Frontal cortex (tissue), 4 donors: ENCODE measurements around the gene NEK10. TPM values are rescaled to one million over a fixed set of nuclear protein-coding genes. Genes with fewer than 3 reads are reported as not detected.

Experiments used
- DNase-seq, 2 donors: peaks; one replicate each; pipeline ENCODE4 v3.0.0; 2012; ENCODE audit warnings: low spot score in 2 of 2
- FAIRE-seq: peaks from 2 replicates; lab custom pipeline; 2012; peaks lifted over from hg19 to GRCh38; lab: Jason Lieb, UNC
- total RNA-seq: library from RNA; depleted of rRNA; stranded (reverse); fragments of >200 nt; gene quantifications from one replicate; pipeline ENCODE4 v1.2.3, GENCODE V29; 2014
- donor health status: control.
- donor health status: control.
- donor health status: control.

The NEK10 gene
- total RNA-seq, 1 donor from 2014 or later: 28.1 TPM

DNA sequence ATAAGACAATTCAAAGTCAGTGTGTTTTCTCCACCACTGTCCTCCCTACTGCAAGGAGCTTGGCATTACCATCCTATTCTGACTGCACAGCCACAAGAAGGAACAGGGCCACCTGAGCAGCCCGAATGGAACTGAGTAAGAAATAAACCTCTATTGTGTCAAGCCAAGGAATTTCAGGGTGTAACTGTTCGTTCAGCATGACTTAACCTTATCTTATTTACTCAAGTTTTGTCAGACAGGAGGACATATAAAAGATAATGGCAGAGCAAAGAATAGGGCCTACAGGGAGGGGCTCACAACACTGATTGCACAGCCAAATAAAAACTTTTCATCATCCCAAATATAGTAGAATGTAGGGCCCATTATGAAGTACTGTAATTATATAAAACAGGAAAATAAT lies 236.1 kb downstream of the NEK10 start:
- DNase-seq (no peak), FAIRE-seq (no peak)

DNA sequence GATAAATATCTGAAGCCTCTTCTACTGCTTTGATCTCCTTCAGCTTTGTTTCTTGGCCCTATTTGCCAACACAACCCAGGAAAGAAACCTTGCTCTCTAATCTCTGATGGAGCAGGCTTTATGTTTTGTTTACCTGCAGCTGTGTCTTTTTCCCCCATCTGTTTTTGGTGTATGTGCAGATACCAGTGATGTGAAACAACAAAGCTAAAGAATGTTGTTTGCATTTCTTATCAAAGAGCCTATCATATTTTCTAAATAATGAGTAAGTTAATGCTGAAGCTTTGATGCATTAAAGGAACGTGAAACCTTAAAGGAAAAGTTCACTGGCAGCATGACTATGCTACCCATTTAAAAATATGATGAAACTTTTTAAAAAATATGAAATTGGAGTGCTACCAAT lies 238.4 kb downstream of the NEK10 start:
- FAIRE-seq (no peak), DNase-seq (no peak)

DNA sequence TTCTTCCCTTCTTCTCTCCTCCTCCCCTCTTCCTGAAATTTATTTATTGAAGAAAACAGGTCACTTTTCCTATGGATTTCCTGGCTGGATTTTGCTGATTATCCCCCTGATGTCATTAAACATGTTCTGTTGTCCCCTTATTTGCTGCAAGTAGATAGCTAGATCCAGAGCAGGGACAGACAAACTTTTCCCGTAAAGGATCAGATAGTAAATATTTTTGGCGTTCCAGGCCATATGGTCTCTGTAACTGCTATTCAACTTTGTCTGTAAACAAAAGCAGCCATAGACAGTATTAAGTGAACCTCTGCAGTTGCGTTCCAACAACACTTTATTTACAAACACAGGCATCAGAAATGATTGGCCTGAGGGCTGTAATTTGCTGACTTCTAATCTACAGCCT lies 241.3 kb downstream of the NEK10 start:
- DNase-seq (no peak), FAIRE-seq (no peak)

DNA sequence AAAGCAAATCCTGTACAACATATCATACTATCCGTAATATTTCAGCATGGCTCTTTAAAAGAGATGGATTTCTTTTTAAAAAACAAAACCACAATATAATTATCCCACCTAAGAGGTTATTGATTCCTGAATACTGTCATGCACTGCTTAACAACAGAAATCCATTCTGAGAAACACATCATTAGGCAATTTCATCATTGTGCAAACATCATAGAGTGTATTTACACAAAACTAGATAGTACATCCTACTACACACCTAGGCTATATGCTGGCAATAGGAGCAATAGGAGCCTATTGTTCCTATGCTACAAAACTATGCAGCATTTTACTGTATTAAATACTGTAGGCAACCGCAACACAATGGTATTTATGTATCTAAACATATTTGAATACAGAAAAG lies 242.0 kb downstream of the NEK10 start:
- no peak for FAIRE-seq
- DNase-seq: no peak

DNA sequence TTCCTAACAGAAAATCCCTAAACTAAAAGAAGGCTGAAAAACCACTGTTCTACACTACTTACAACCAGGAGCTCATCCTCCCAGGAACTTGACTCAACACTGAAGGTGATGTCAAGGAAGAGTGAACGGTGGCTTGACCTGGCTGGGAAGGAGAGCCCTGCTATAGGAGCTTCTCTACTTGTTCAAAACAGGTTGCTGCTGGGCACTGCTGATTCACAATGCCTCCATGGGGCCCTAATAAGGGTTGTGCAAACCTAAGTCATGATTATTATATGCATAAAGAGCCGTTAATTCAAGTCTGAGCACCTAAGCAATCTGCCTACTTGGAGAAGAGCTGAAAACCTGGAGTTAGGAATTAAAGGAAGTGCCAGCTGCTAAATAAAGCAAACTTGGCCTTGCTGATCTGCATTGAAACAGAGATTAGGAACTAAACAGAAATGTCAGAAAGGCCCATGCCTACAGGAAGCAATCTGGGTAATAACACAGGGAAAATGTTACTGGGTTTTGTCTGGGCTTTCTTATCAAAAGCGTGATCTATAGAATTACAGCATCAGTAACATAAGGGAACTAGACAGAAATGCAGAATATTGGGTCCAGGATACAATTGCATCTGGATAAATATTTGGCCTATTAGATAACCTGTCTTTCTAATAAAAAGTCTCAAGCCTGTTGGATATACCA lies 243.2 kb downstream of the NEK10 start:
- DNase-seq (no peak), FAIRE-seq (no peak)

DNA sequence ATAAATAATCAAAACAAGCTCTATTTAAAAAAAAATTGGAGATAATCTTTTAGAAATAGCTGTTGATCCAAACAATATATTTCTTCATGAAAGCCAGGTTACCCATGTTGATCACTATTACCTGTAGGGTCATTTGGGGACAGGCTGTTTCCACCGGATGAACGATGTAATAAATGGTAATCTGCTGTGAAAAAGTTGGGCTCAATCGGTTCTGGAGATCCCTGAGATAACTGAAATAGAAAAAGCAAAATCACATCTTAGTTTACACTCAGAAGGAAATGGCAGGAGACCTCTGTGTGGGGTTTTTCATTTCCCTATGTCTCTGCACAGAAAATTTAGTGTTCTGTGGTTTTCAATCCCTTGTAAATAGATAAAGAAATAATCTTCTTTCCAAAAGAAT lies 249.5 kb downstream of the NEK10 start:
- FAIRE-seq: no peak
- no peak for DNase-seq

DNA sequence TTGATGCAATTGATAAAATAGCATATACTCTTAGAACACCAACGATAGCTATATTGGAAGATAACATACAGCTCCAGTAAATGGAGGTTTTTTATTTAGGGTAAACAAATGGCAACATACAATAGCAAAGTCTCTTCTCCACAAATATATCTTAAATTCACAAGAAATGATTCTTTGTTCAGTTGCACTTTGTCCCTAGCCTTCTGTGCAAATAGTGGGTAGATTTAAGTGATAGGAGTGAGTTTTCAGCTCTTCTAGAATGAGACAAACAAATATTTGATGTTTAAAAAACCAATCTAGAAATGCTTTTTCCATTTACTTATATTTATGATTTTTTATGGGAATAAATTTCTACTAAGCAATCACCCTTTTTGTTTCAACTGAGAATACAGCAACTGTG lies 253.8 kb downstream of the NEK10 start:
- no peak for FAIRE-seq
- DNase-seq: no peak

DNA sequence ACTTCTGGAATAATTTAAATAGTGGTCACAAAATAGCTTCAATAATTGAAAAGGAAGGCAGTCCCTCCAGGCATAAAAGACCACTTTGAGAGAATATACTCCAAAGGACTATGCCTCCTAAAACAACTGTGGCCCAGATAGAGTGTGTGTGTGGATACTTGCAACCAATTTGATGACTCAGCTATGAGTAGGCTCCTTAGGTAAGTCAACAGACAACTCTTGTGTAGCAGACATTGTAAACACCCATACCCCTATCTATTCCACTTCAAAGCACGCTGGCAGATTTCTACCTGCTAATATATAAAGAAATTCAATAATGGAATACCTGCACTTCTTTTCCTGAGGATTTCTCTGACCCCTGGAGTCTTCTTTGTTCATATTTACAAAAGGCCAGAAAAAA lies 254.5 kb downstream of the NEK10 start:
- FAIRE-seq: no peak
- DNase-seq: no peak

DNA sequence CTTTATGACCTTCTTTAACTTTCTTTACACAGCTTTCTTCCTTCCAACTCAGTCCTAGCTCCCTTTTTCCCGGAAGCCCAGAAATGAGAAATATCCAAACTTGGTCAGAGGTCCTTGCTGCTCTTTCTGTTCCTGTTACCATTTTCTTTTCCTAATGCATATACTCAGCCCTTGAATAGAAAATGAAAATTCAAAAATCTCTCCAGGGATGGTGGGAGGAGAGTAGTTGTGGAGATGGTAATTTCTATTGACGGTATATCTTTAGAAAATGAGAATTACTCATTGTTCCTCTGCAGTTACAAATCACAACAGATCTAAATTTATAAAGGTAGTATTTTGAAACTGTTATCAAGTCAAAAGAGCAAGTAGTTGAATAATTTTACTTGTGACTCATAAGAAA lies 255.1 kb downstream of the NEK10 start:
- FAIRE-seq: no peak
- no peak for DNase-seq

DNA sequence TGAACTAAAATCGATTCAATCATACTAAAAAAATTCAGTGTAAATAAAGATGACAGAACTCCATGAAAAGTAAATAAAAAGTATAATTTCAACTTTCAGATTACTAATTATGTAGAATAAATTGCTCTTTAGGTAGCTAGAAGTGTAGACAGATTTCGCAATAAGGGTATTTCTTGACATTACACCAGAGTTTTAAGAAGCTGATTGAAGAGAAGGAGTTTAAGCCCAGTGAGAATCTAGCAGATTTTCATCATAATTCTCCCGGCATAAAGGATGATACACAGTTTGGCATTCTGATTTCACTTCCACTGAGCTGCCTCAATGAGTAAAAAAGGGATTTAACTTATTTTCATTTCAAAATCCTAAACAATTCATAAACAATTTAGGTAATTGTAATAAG lies 259.2 kb downstream of the NEK10 start:
- no peak for FAIRE-seq

DNA sequence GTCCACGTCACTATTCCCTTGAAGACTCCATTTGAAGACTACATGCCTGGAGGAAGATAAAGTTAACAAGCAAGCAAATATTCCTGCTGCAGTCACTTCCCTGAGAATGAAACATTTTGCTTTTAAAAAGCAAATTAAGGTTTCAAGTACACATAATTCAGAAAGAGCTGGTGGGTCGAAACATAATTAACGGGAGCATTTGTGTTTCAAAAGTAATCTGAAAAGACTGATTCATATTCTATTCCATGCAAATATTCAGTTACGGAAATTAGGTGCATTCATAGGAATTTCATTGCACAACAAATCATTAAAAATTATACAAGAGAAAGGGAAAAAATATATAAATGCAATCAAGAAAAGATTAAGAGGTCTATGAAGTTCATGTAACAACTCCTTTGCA lies 260.9 kb downstream of the NEK10 start:
- FAIRE-seq: no peak
- no peak for DNase-seq

More for the DNA sequence above, 259.2 kb downstream of the NEK10 start:
- no peak for DNase-seq

DNA sequence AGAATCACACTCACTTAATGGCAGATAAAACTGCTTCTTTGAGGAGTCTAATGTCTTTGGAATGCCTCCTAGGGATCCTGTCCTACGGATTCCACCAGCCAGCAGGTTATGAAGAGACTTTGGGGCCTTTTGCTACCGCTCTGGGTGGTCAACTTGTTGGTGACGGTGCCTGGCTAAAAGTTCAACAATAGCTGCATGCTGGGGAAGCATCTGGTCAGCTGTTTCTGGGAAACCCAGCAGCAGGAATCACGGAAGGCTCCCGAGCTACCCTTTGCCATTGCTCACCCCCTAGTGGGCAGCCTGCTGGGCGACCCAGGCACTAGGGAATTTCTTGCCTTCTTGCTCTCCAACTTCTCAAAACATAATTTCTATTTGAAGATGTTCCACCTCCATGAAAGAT lies 263.3 kb downstream of the NEK10 start:
- no peak for FAIRE-seq
- no peak for DNase-seq

DNA sequence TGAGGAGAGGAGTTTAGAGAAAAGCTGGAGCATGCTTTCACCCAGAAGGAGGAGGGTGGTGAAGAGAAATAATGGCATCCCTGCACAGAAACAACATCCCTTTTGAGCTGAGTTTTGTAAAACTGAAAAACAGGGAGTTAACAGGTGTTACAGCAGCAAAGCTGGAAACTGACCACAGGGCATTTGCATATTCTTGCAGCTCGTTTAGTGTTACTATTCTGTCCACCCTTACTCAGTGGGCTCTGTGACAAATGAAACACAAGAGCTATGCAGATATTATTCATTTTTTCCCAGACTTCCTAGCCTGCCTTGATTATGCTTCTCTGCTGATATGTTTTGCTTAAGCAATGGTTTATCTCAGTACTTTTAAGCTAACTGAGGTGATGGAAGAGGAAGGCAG lies 272.0 kb downstream of the NEK10 start:
- FAIRE-seq (no peak), DNase-seq (no peak)

DNA sequence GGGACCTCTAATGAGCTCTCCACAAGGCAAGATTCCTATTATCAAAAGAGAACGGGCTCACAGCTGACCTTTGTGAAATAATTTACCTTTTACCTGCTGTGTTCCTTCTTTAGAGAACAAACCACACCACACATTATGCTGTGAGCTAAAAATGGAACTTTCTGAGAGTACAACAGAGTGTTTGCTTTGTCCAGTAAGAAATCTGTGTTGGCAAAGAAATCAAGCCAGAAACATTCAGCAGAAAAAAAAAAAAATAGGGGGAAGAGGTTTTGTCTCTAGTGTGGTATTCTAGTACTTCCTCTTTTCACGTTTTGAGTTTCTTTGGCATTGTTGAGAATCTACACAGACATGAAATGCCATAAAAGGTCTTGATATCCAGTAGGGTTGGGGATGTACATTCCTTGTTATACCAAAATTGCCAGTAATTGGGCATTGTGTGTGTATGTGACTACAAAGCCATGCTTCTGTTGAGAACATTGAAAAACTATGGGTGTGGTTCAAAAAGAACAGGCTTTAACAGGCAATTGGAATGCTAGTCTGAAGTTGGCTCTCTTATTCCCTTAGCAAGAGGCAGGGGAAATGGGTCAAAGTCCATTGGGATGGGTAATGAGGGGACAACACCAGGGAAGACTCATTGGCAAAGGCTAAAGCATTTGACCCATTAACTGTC lies 273.5 kb downstream of the NEK10 start:
- DNase-seq: no peak
- no peak for FAIRE-seq

DNA sequence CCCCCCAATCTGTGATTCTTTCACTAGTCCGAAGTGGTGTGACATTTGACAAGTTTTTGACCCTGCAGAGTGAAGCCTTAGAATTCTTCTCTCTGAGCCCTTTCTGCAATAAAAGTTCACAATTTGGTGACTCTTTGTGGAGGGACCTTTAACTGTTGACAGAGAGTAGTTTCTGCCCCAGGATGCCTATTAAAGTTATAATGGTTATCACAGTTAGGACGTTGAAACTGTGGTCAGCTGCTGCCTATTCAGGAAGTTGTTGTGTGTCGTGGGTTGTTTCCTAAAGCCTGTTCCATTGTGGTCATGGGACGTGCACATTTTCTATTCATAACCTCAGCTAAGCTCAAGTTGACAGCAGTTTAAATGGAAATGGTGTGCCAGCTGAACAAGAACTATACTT lies 274.5 kb downstream of the NEK10 start:
- FAIRE-seq (no peak), DNase-seq (no peak)

DNA sequence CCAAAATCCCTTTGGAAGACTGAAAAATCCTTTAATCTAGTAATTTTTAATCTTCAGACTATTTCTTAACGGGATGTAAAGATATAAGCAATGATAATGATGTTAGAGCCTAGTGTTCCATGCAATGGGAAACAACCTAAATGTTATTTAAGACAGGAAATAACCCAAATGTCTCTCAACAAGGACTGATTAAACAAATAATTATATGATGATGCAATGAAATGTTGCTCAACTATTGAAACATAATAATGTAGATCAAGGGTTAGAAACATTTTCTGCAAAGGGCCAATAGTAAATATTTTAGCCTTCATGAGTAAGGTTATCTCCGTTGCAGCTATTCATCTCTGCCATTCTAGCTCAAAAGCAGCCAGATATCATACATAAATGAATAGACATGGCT lies 275.4 kb downstream of the NEK10 start:
- FAIRE-seq: no peak
- no peak for DNase-seq

DNA sequence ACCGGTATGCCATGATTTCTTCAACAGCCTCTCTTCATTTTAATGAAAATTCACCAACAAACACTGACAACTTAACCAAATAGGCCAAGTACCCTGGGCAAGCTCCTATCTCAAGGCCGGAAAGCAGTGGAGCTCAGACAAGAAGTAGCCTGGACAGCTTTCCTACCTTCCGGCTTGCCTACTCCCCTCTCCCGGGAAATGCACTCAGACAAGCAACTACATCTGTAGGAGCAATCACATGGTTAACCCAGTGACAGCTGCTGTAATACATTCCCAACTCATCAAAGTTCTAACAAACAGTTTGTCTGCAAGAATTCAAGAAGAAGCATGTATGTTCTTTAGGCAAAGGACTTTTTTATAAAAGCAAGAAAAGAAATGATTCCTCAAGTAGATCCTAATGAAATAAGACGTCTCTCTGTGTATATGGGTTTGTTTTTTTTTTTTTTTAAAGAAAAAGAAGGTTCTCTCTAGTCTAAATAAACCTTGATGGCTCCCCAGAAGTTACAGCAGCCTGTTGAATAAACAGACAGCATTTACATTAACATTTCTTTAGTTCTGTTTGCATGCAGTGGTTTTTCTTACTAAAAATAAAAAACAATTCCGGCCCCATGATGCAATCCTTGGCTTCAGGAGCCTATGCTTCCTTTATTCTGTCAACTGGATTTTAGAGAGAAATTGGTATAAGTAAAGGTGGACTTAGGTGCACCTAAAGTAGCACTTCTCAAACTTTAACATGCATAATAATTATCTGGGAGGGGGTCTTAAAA lies 278.7 kb downstream of the NEK10 start:
- no peak for FAIRE-seq
- DNase-seq: no peak

DNA sequence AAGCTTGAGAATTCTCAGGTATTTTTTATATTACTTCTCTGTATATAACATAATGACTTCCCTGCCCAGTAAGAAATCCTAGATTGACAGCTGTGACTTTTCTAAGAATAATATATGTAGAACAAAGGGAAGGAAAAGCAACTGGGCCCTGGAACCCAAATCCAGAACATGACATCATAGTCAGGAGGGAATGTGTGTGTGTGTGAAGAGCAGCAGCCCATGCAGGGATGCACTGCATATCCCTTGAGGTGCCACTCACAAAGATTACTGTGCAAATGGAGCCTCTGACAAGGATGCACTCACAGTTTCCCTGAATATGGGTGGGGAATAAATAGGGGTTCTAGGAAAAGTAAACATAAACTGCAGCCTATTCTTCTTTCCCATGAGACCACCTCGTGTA lies 279.5 kb downstream of the NEK10 start:
- no peak for FAIRE-seq
- DNase-seq: no peak

DNA sequence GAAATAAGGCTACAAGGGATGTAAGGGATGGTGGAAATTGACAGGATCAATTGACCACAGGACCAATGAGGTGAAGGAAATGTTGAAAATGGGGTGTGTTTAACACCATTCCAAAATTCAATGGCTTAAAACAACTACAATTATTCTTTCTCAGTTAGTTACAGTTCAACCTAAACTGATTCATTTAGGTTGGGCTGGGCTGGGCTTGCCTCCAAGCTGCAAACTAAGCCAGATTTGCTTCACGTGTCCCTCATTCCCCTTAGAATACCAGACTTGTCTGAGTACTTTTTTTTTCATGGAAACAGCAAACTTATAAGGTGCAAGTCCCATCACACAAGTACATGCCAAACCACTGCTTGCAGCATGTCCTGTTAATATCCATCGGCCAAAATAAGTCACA lies 280.1 kb downstream of the NEK10 start:
- no peak for FAIRE-seq
- no peak for DNase-seq

DNA sequence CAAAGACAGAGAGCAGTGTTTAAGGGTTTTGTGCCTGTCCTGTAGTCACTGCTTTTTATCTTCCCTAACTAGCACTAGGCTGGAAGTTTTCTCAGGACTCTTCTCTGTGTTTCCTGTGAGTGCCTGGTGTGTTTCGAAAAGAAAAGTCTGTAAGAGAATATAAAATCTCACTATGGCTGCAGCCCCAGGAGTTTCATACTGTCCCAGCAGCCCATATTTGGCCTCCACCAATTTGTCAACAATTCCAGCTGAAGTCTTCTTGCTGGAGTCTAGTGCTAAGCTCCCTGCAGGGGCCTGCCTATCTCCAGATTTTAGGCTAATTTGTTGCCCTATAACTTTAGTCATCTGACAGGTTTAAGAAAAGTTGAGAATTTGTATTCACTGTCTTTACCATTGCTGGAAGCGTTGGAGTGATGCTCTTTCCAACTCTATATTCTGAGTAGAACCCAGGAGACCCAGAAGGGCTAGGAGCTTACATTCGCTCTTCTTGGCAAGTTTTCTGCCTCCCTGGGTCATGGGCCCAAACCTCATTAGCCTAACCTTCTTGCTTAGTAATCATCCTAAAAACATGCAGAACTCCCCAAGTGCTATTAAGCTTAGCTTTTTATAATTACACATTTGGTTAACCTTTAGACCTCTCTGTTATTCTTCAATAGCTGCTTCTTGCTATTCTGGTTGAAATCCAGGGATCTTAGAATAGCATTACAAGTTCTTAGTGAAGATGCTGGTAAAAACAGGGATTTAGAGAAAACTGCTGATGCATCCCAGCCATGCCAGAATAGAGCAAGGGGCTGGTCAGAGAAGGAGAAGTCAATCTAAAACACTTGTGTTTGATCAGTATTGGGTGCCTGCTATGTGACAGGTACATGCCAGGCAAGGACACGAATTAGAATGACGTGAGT lies 283.1 kb downstream of the NEK10 start:
- DNase-seq: no peak
- no peak for FAIRE-seq
